Skeletal muscle tissue (tissue), 1 donor: ENCODE data around the gene NFE2L3. TPM values are rescaled to one million over a fixed set of nuclear protein-coding genes. Genes with fewer than 3 reads are reported as not detected.

Experiments used
- total RNA-seq: library from RNA; depleted of rRNA; stranded (reverse); fragments of >200 nt; gene quantifications from one replicate; pipeline ENCODE4 v1.2.3, GENCODE V29; 2014

The NFE2L3 gene
- total RNA-seq, 1 donor from 2014 or later = under 0.01 TPM

Other genes starting within 250 kb of the NFE2L3 start
- 99.7 TPM for gene HNRNPA2B1, start 48.5 kb downstream of the NFE2L3 start, total RNA-seq
- 48.0 TPM for gene CBX3, start 49.5 kb downstream of the NFE2L3 start, total RNA-seq
- 2.6 TPM for gene SNX10, start 139.7 kb downstream of the NFE2L3 start, total RNA-seq